AG10803 (cell line): ENCODE measurements around the gene EDDM3A.

ENCODE experiments used
- DNase-seq: peaks from one replicate; pipeline ENCODE4 v3.0.0; 2010; ENCODE audit warnings: low read depth
- H3K4me3 ChIP-seq: 2 replicates; pipeline ENCODE4 v1.5.1; 2011; ENCODE audit warnings: mild to moderate bottlenecking, low read length, control low read depth
- TF ChIP-seq, protein P1 (sequence below): conservative IDR thresholded peaks from 2 replicates; pipeline ENCODE4 v1.5.1; 2011; ENCODE audit warnings: mild to moderate bottlenecking, low read length, control low read depth, inconsistent platforms

The EDDM3A gene

DNA sequence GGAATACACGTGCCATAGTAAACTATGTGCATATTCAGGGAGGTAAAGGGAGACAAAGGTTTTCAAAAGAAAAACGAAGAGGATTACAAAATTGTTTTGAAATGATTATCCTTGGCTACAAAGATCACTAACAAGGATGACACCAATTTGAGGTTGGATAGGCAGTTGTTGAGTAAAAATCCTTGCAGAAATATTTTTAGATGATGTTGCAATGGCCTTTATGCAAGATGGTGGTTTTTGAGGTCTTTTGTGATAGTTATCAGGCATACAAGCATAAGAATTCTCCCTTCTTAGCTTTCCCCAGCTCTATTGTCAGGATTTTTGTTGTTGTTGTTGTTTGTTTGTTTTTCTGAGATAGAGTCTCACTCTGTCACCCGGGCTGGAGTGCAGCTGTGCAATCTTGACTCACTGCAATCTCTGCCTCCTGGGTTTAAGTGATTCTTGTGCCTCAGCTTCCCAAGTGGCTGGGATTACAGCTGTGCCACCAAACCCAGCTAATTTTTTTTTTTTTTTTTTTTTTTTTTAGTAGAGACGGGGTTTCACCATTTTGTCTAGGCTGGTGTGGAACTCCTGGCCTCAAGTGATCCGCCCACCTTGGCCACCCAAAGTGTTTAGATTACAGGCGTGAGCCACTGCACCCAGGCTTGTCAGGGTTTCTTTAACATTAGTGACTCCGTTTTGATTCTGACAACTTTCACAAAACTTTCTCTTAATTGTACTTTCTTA, 49.1 kb downstream of the EDDM3A start:
- no peak overlapping the region for H3K4me3 ChIP-seq
- TF ChIP-seq, protein P1, sequence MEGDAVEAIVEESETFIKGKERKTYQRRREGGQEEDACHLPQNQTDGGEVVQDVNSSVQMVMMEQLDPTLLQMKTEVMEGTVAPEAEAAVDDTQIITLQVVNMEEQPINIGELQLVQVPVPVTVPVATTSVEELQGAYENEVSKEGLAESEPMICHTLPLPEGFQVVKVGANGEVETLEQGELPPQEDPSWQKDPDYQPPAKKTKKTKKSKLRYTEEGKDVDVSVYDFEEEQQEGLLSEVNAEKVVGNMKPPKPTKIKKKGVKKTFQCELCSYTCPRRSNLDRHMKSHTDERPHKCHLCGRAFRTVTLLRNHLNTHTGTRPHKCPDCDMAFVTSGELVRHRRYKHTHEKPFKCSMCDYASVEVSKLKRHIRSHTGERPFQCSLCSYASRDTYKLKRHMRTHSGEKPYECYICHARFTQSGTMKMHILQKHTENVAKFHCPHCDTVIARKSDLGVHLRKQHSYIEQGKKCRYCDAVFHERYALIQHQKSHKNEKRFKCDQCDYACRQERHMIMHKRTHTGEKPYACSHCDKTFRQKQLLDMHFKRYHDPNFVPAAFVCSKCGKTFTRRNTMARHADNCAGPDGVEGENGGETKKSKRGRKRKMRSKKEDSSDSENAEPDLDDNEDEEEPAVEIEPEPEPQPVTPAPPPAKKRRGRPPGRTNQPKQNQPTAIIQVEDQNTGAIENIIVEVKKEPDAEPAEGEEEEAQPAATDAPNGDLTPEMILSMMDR = no peak
- peak; percentile 24 for DNase-seq

GRCh38 chr14:20797164-20797563, 51.5 kb downstream of the EDDM3A start:
- no peak for DNase-seq
- TF ChIP-seq, protein P1 = no peak
- no peak overlapping the region for H3K4me3 ChIP-seq
